ENCODE results near the gene DOCK11. TPM values are rescaled to one million over a fixed set of nuclear protein-coding genes. Genes with fewer than 3 reads are reported as not detected.

The DOCK11 gene
- polyA plus RNA-seq, 3 donors: 20.8 to 39.7 (median 34.8) TPM

- Histone ChIP-seq H3K79me2 (ENCODE audit: insufficient read depth, low read length) (no peaks in the 10 kb centered on the region), H3K27me3 (ENCODE audit: control insufficient read depth in 2 of 2, insufficient read depth in 2 of 2, low read length in 2 of 2) (no peaks in the 10 kb centered on the region), H4K20me1 (ENCODE audit: insufficient read depth, low read length) (peaks cover 26% of the 10 kb centered on the region), H3K9ac (ENCODE audit: insufficient read depth, low read length, poor library complexity, severe bottlenecking) (no peak overlapping the region), H3K36me3 (replicated peaks in 1 of 2; ENCODE audit: control insufficient read depth in 1 of 2, insufficient read depth in 2 of 2, low read length in 2 of 2) (peaks cover 63 to 93% of the 10 kb centered on the region in 2 donors), H3K4me1 (ENCODE audit: control insufficient read depth in 1 of 2, insufficient read depth in 2 of 2, low read length in 2 of 2) (no peaks in the 10 kb centered on the region), H3K4me3 (replicated peaks in 1 of 3; ENCODE audit: low read depth in 2 of 3, low read length in 3 of 3) (no peak overlapping the region), H3K4me2 (replicated peaks; ENCODE audit: extremely low read depth, low read length, poor library complexity, severe bottlenecking) (no peak overlapping the region), H2AFZ (ENCODE audit: insufficient read depth, low read depth, low read length, poor library complexity, severe bottlenecking) (no peak overlapping the region), H3K27ac (ENCODE audit: low read depth in 1 of 2, low read length in 2 of 2) (no peak overlapping the region), H3K9me3 (replicated peaks in 1 of 2; ENCODE audit: control insufficient read depth in 1 of 2, insufficient read depth in 1 of 2, low read length in 2 of 2) (no peaks in the 10 kb centered on the region)
- peaks cover 50 to 72% of the 10 kb centered on the region in 2 donors for H3K36me3 Mint-ChIP-seq
- H3K4me3 Mint-ChIP-seq: no peak overlapping the region
- 86% methylated on average over 1 of the region's 3 CpGs for WGBS (ENCODE audit: insufficient coverage)
- H3K27ac Mint-ChIP-seq: no peak overlapping the region
- H3K4me1 Mint-ChIP-seq: no peaks in the 10 kb centered on the region
- H3K9me3 Mint-ChIP-seq: peaks cover 0 to 3% (median 0%) of the 10 kb centered on the region in 7 donors
- peaks cover 0 to 6% (median 2%) of the 10 kb centered on the region in 3 donors for H3K27me3 Mint-ChIP-seq (ENCODE audit: low read depth in 3 of 3)
- no peak for TF ChIP-seq CTCF (IDR thresholded peaks at IDR 0.05)
- no peak for DNase-seq
- intact Hi-C loops (cut with micrococcal nuclease): loop anchor here in 1 of 2 donors (10.0 kb wide), 1 partner anchor 117 kb away; no protein-coding TSS in a partner anchor
These were observed 76.2 kb downstream of the DOCK11 start for GRCh38 chrX:118571836-118572235.

GRCh38 chrX:118574666-118575065 lies 79.1 kb downstream of the DOCK11 start:
- no peak overlapping the region for H3K9ac ChIP-seq (ENCODE audit: insufficient read depth, low read length, poor library complexity, severe bottlenecking)
- Mint-ChIP-seq H3K27me3 (ENCODE audit: low read depth in 3 of 3) (peaks cover 0 to 4% (median 2%) of the 10 kb centered on the region in 3 donors), H3K9me3 (peaks cover 0 to 3% (median 0%) of the 10 kb centered on the region in 7 donors), H3K36me3 (peaks cover 50 to 69% of the 10 kb centered on the region in 2 donors), H3K27ac (no peak overlapping the region), H3K4me1 (no peaks in the 10 kb centered on the region), H3K4me3 (no peak overlapping the region)
- WGBS (ENCODE audit: insufficient coverage): no CpG with 5 or more reads among the region's 4 CpGs
- no peak overlapping the region for H3K4me3 ChIP-seq (replicated peaks in 1 of 3; ENCODE audit: low read depth in 2 of 3, low read length in 3 of 3)
- H3K27ac ChIP-seq (ENCODE audit: low read depth in 1 of 2, low read length in 2 of 2): no peak overlapping the region
- no peak overlapping the region for H3K4me2 ChIP-seq (replicated peaks; ENCODE audit: extremely low read depth, low read length, poor library complexity, severe bottlenecking)
- DNase-seq: no peak
- peaks cover 76 to 97% of the 10 kb centered on the region in 2 donors for H3K36me3 ChIP-seq (replicated peaks in 1 of 2; ENCODE audit: control insufficient read depth in 1 of 2, insufficient read depth in 2 of 2, low read length in 2 of 2)
- H3K79me2 ChIP-seq (ENCODE audit: insufficient read depth, low read length): no peaks in the 10 kb centered on the region
- no peaks in the 10 kb centered on the region for H3K9me3 ChIP-seq (replicated peaks in 1 of 2; ENCODE audit: control insufficient read depth in 1 of 2, insufficient read depth in 1 of 2, low read length in 2 of 2)
- H4K20me1 ChIP-seq (ENCODE audit: insufficient read depth, low read length): peaks cover 32% of the 10 kb centered on the region
- no peak overlapping the region for H2AFZ ChIP-seq (ENCODE audit: insufficient read depth, low read depth, low read length, poor library complexity, severe bottlenecking)
- no peak for TF ChIP-seq CTCF (IDR thresholded peaks at IDR 0.05)
- no peaks in the 10 kb centered on the region for H3K27me3 ChIP-seq (ENCODE audit: control insufficient read depth in 2 of 2, insufficient read depth in 2 of 2, low read length in 2 of 2)
- H3K4me1 ChIP-seq (ENCODE audit: control insufficient read depth in 1 of 2, insufficient read depth in 2 of 2, low read length in 2 of 2): no peaks in the 10 kb centered on the region
- intact Hi-C loops (cut with micrococcal nuclease): loop anchor here in 1 of 2 donors (10.0 kb wide), 1 partner anchor 120 kb away; no protein-coding TSS in a partner anchor

All from CD14-positive monocyte (primary cell).